HUES48 (cell line): ENCODE measurements around the gene SMAP2.

Source experiments
- H3K27ac ChIP-seq: one replicate; pipeline ENCODE4 v1.7.0; 2013; ENCODE audit warnings: low read depth, low read length, inconsistent platforms
- H3K27me3 ChIP-seq: 2 replicates; pipeline ENCODE4 v1.6.1; 2013; ENCODE audit warnings: mild to moderate bottlenecking, low read length; ENCODE audit not compliant: control insufficient read depth, insufficient read depth
- H3K36me3 ChIP-seq: 2 replicates; pipeline ENCODE4 v1.6.1; 2013; ENCODE audit warnings: low read length; ENCODE audit not compliant: control insufficient read depth, insufficient read depth
- H3K4me1 ChIP-seq: 2 replicates; pipeline ENCODE4 v1.6.1; 2013; ENCODE audit warnings: mild to moderate bottlenecking, low read length; ENCODE audit not compliant: control insufficient read depth, insufficient read depth
- H3K4me3 ChIP-seq: 2 replicates; pipeline ENCODE4 v1.5.1; 2013; ENCODE audit warnings: mild to moderate bottlenecking, low read depth, low read length
- H3K9ac ChIP-seq: 2 replicates; pipeline ENCODE4 v1.6.1; 2013; ENCODE audit warnings: mild to moderate bottlenecking, low read depth, low read length, moderate library complexity
- H3K9me3 ChIP-seq: 2 replicates; pipeline ENCODE4 v1.6.1; 2013; ENCODE audit warnings: low read length; ENCODE audit not compliant: control insufficient read depth, insufficient read depth

SMAP2 gene

GRCh38 chr1:40423951-40424618, 50.6 kb downstream of the SMAP2 start:
- Histone ChIP-seq H3K9ac (no peak overlapping the region), H3K36me3 (no peaks in the 10 kb centered on the region), H3K27me3 (no peaks in the 10 kb centered on the region), H3K27ac (no peak overlapping the region), H3K4me1 (no peaks in the 10 kb centered on the region), H3K4me3 (no peak overlapping the region), H3K9me3 (no peaks in the 10 kb centered on the region)

- no peak overlapping the region for H3K9ac ChIP-seq
- no peaks in the 10 kb centered on the region for H3K36me3 ChIP-seq
- no peaks in the 10 kb centered on the region for H3K27me3 ChIP-seq
- no peaks in the 10 kb centered on the region for H3K4me1 ChIP-seq
- H3K4me3 ChIP-seq = no peak overlapping the region
- H3K27ac ChIP-seq = no peak overlapping the region
- H3K9me3 ChIP-seq = no peaks in the 10 kb centered on the region
These were observed 51.7 kb downstream of the SMAP2 start for GRCh38 chr1:40425198-40425597.

- H3K27me3 ChIP-seq = no peaks in the 10 kb centered on the region
- no peak overlapping the region for H3K27ac ChIP-seq
- H3K36me3 ChIP-seq = no peaks in the 10 kb centered on the region
- H3K9ac ChIP-seq = no peak overlapping the region
- H3K4me3 ChIP-seq = no peak overlapping the region
- H3K9me3 ChIP-seq = no peaks in the 10 kb centered on the region
- H3K4me1 ChIP-seq = no peaks in the 10 kb centered on the region
These were observed 57.9 kb downstream of the SMAP2 start for GRCh38 chr1:40431385-40431784.

- H3K9me3 ChIP-seq = no peaks in the 10 kb centered on the region
- no peaks in the 10 kb centered on the region for H3K36me3 ChIP-seq
- no peak overlapping the region for H3K9ac ChIP-seq
- H3K4me1 ChIP-seq = no peaks in the 10 kb centered on the region
- no peak overlapping the region for H3K4me3 ChIP-seq
- no peaks in the 10 kb centered on the region for H3K27me3 ChIP-seq
- no peak overlapping the region for H3K27ac ChIP-seq
These were observed 59.3 kb downstream of the SMAP2 start for GRCh38 chr1:40432644-40433390.

- Histone ChIP-seq H3K4me3 (no peak overlapping the region), H3K27ac (no peak overlapping the region), H3K36me3 (no peaks in the 10 kb centered on the region), H3K9ac (no peak overlapping the region), H3K4me1 (no peaks in the 10 kb centered on the region), H3K27me3 (no peaks in the 10 kb centered on the region), H3K9me3 (no peaks in the 10 kb centered on the region)
These were observed 61.9 kb downstream of the SMAP2 start for GRCh38 chr1:40435471-40435870.

- Histone ChIP-seq H3K9ac (no peak overlapping the region), H3K9me3 (no peaks in the 10 kb centered on the region), H3K36me3 (no peaks in the 10 kb centered on the region), H3K4me3 (no peak overlapping the region), H3K4me1 (no peaks in the 10 kb centered on the region), H3K27ac (no peak overlapping the region), H3K27me3 (no peaks in the 10 kb centered on the region)
These were observed 62.3 kb downstream of the SMAP2 start for GRCh38 chr1:40435876-40436275.

GRCh38 chr1:40438391-40439015, 65.0 kb downstream of the SMAP2 start:
- Histone ChIP-seq H3K27ac (no peak overlapping the region), H3K9me3 (no peaks in the 10 kb centered on the region), H3K27me3 (no peaks in the 10 kb centered on the region), H3K4me1 (no peaks in the 10 kb centered on the region), H3K4me3 (no peak overlapping the region), H3K36me3 (no peaks in the 10 kb centered on the region), H3K9ac (no peak overlapping the region)

- Histone ChIP-seq H3K27me3 (no peaks in the 10 kb centered on the region), H3K4me1 (no peaks in the 10 kb centered on the region), H3K27ac (no peak overlapping the region), H3K9ac (no peak overlapping the region), H3K9me3 (no peaks in the 10 kb centered on the region), H3K36me3 (no peaks in the 10 kb centered on the region), H3K4me3 (no peak overlapping the region)
These were observed 65.7 kb downstream of the SMAP2 start for GRCh38 chr1:40439247-40439646.

- peak within 1 kb of the TSS; percentile 77 for H3K4me3 ChIP-seq
- 0 out of 2 replicates have a peak, but pooled peaks cover 5% of the 10 kb centered on the region for H3K36me3 ChIP-seq
- H3K9ac ChIP-seq = peak within 1 kb of the TSS; percentile 74
- peaks cover 14% of the 10 kb centered on the region for H3K9me3 ChIP-seq
- H3K27ac ChIP-seq = peak within 1 kb of the TSS; percentile 84
- peaks cover 7% of the 10 kb centered on the region; the same call in 1 of the 2 replicates for H3K4me1 ChIP-seq
- no peaks in the 10 kb centered on the region for H3K27me3 ChIP-seq
These were observed 76.4 kb downstream of the SMAP2 start, which contains the start of gene ZFP69B for GRCh38 chr1:40449684-40450494. ZFP69B (plus strand) TSS chr1:40450476; CDS start chr1:40450962, 486 bp downstream.

- H3K27ac ChIP-seq = peak overlapping the region; percentile 84
- peaks cover 18% of the 10 kb centered on the region for H3K9me3 ChIP-seq
- H3K9ac ChIP-seq = peak overlapping the region; percentile 74
- peak overlapping the region; percentile 77 for H3K4me3 ChIP-seq
- H3K36me3 ChIP-seq = 0 out of 2 replicates have a peak, but pooled peaks cover 9% of the 10 kb centered on the region
- peaks cover 7% of the 10 kb centered on the region; the same call in 1 of the 2 replicates for H3K4me1 ChIP-seq
- H3K27me3 ChIP-seq = no peaks in the 10 kb centered on the region
These were observed 77.1 kb downstream of the SMAP2 start for GRCh38 chr1:40450495-40451237.
